ENCODE results near the gene L2HGDH.

The L2HGDH gene

GRCh38 chr14:50231475-50232275 lies 80.4 kb downstream of the L2HGDH start, which contains the start of gene SOS2:
SOS2 (minus strand) TSS chr14:50231578; CDS start chr14:50231283, 295 bp downstream.
- in situ Hi-C loops (cut with MboI; ENCODE audit: low sequenced_read_pairs), result no loop called here

- in situ Hi-C loops (cut with MboI; ENCODE audit: low sequenced_read_pairs), result no loop called here
Measured at GRCh38 chr14:50230701-50231474, 81.1 kb downstream of the L2HGDH start.

- in situ Hi-C loops (cut with MboI; ENCODE audit: low sequenced_read_pairs), result no loop called here
Measured at GRCh38 chr14:50230401-50230700, 81.7 kb downstream of the L2HGDH start.

GRCh38 chr14:50229681-50230080 lies 82.3 kb downstream of the L2HGDH start:
- in situ Hi-C loops (cut with MboI; ENCODE audit: low sequenced_read_pairs), result no loop called here

GRCh38 chr14:50228313-50228712 lies 83.7 kb downstream of the L2HGDH start:
- in situ Hi-C loops (cut with MboI; ENCODE audit: low sequenced_read_pairs), result no loop called here

GRCh38 chr14:50225974-50226297 lies 86.1 kb downstream of the L2HGDH start:
- in situ Hi-C loops (cut with MboI; ENCODE audit: low sequenced_read_pairs), result no loop called here

GRCh38 chr14:50225067-50225973 lies 86.7 kb downstream of the L2HGDH start:
- in situ Hi-C loops (cut with MboI; ENCODE audit: low sequenced_read_pairs), result no loop called here

GRCh38 chr14:50222055-50222613 lies 89.9 kb downstream of the L2HGDH start:
- in situ Hi-C loops (cut with MboI; ENCODE audit: low sequenced_read_pairs), result no loop called here

GRCh38 chr14:50218501-50218900 lies 93.5 kb downstream of the L2HGDH start:
- in situ Hi-C loops (cut with MboI; ENCODE audit: low sequenced_read_pairs), result no loop called here

- in situ Hi-C loops (cut with MboI; ENCODE audit: low sequenced_read_pairs), result no loop called here
Measured at GRCh38 chr14:50215416-50215815, 96.6 kb downstream of the L2HGDH start.

- in situ Hi-C loops (cut with MboI; ENCODE audit: low sequenced_read_pairs), result no loop called here
Measured at GRCh38 chr14:50213795-50214194, 98.2 kb downstream of the L2HGDH start.

GRCh38 chr14:50212726-50213125 lies 99.3 kb downstream of the L2HGDH start:
- in situ Hi-C loops (cut with MboI; ENCODE audit: low sequenced_read_pairs), result no loop called here

GRCh38 chr14:50210074-50210473 lies 102.0 kb downstream of the L2HGDH start:
- in situ Hi-C loops (cut with MboI; ENCODE audit: low sequenced_read_pairs), result no loop called here

GRCh38 chr14:50198499-50198898 lies 113.5 kb downstream of the L2HGDH start:
- in situ Hi-C loops (cut with MboI; ENCODE audit: low sequenced_read_pairs), result no loop called here

- in situ Hi-C loops (cut with MboI; ENCODE audit: low sequenced_read_pairs), result no loop called here
Measured at GRCh38 chr14:50191499-50191898, 120.5 kb downstream of the L2HGDH start.

Measured in HL-60/S4 treated with phorbol 12-myristate 13-acetate at 8.2 ng/mL for 4 days and 3 days (cell line).